Measurements from ENCODE around the gene TMPO. TPM values are rescaled to one million over a fixed set of nuclear protein-coding genes. Genes with fewer than 3 reads are reported as not detected.
"Not testable (repeated sequence)": the region's sequence is repeated elsewhere in the genome, so short reads cannot be mapped to it uniquely, and the experiment has no call there.

Gene TMPO
- total RNA-seq, 4 donors from 2014 or later = 53.9 to 87.7 (median 70.2) TPM

DNA sequence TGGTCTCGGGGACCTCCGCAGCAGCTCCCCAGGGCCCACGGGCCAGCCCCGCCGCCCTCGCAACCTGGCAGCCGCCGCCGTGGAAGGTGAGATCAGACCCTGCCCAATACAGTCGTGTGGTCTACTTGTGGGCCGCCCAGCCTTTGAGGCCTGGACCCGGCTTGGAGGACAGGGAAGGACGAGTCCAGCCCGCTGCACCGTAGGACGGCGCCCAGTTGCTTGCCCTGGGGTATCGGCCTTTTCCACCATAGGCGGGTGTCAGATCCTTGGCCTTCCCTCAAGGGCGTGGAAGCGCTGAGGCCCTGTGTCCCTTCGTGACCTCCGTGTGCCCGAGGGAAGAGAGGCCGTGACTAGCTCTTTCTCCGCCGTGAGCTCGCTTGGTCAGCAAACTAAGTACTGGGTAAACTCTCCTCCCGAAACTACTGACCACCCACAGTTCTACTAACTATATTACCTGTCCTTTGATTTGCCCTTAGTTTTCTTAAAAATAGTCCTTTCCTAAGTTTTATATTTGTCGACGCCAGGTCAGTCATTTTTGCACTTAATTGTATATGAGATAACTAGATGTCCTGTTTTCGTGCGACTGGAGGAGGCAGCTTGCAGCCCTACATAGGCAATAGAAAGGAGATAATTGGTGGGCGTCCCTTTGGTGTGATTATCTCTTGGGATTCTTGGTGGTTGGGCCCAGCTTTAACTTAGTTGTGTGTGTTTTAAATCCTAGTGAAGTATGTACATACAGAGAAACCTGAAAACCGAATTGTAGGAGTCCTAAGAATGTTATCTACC, 78.9 kb downstream of the TMPO start:
- H3K27ac ChIP-seq = peak overlapping the region; percentile 97 to 98 (median 98)
- TF ChIP-seq EP300 (IDR thresholded peaks at IDR 0.05) (no peak), POLR2A (IDR thresholded peaks at IDR 0.05) (no peak)
- TF ChIP-seq, protein P1, sequence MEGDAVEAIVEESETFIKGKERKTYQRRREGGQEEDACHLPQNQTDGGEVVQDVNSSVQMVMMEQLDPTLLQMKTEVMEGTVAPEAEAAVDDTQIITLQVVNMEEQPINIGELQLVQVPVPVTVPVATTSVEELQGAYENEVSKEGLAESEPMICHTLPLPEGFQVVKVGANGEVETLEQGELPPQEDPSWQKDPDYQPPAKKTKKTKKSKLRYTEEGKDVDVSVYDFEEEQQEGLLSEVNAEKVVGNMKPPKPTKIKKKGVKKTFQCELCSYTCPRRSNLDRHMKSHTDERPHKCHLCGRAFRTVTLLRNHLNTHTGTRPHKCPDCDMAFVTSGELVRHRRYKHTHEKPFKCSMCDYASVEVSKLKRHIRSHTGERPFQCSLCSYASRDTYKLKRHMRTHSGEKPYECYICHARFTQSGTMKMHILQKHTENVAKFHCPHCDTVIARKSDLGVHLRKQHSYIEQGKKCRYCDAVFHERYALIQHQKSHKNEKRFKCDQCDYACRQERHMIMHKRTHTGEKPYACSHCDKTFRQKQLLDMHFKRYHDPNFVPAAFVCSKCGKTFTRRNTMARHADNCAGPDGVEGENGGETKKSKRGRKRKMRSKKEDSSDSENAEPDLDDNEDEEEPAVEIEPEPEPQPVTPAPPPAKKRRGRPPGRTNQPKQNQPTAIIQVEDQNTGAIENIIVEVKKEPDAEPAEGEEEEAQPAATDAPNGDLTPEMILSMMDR (IDR thresholded peaks at IDR 0.05) = no peak
- H3K36me3 ChIP-seq = peaks cover 0 to 21% (median 6%) of the 10 kb centered on the region in 3 donors
- DNase-seq (ENCODE audit: low spot score in 2 of 2) = peak in 1 of 2 donors; percentile 43
- no peaks in the 10 kb centered on the region for H3K9me3 ChIP-seq
- H3K27me3 ChIP-seq = no peaks in the 10 kb centered on the region
- H3K4me1 ChIP-seq = peaks cover 4 to 23% (median 13%) of the 10 kb centered on the region in 4 donors
- H3K4me3 ChIP-seq = peak overlapping the region; percentile 83 to 97 (median 96)
- WGBS, 2 donors = 0 to 1% methylated on average over 28 to 34 of the region's 35 CpGs

DNA sequence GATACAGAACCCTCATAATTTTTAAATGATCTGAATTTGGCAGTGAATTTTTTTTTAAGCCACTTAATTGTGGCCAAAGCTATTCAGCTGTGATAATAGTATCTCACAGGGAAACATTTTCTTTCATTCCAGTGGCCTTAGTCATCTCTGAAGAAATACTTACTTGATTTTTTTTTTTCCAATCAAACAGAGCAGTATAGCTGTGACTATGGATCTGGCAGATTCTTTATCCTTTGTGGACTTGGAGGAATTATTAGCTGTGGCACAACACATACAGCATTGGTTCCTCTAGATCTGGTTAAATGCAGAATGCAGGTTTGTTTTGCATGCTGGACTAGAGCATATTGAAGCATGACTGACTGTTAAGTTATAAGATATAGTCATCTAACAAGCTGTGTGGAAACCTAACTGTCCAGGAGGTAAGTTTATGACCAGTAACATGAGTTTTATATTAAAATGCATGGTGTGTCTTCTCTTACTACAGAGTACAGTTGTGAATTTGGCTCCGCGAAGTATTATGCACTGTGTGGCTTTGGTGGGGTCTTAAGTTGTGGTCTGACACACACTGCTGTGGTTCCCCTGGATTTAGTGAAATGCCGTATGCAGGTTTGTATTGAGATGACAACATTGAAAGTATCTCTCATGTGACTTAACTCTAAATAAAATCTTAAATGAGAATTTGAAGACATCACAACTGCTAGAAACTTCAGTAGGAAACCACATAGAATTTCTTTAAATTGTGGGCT, 80.0 kb downstream of the TMPO start:
- peak overlapping the region; percentile 83 to 97 (median 96) for H3K4me3 ChIP-seq
- H3K27me3 ChIP-seq = no peaks in the 10 kb centered on the region
- TF ChIP-seq, protein P1 (IDR thresholded peaks at IDR 0.05) = no peak
- no peak for TF ChIP-seq POLR2A (IDR thresholded peaks at IDR 0.05)
- WGBS, 2 donors = 53 to 59% methylated on average over 3 of the region's 3 CpGs
- H3K4me1 ChIP-seq = peaks cover 4 to 23% (median 13%) of the 10 kb centered on the region in 4 donors
- H3K9me3 ChIP-seq = no peaks in the 10 kb centered on the region
- no peak for DNase-seq (ENCODE audit: low spot score in 2 of 2)
- H3K27ac ChIP-seq = peak overlapping the region in 2 of 4 donors; percentile 97 to 98
- H3K36me3 ChIP-seq = peaks cover 0 to 33% (median 10%) of the 10 kb centered on the region in 3 donors

DNA sequence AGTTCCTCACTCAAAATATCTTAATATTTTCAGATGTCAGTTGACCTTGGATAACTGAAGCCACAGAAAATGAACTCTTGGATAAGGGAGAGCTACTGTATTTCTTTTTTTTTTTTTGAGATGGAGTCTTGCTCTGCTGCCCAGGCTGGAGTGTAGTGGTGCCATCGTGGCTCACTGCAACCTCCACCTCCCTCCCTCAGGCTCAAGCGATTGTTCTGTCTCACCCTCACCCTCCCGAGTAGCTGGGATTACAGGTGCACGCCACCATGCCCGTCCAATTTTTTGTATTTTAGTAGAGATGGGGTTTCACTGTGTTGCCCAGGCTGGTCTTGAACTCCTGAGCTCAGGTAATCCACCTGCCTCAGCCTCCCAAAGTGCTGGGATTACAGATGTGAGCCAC, 81.9 kb downstream of the TMPO start:
- not testable (repeated sequence) for H3K9me3 ChIP-seq; DNase-seq (ENCODE audit: low spot score in 2 of 2); H3K27me3 ChIP-seq; H3K4me3 ChIP-seq; H3K27ac ChIP-seq
- Histone ChIP-seq H3K36me3 (peaks cover 0 to 52% (median 27%) of the 10 kb centered on the region in 3 donors), H3K4me1 (peaks cover 4 to 23% (median 13%) of the 10 kb centered on the region in 4 donors)
- 86 to 91% methylated on average over 5 of the region's 5 CpGs for WGBS, 2 donors

Small RNAs within 50 kb of the gene (small RNA-seq; reads per million reads assigned to genes)
- 8.5 reads per million, percentile 89 among the genes with 10 or more reads in this experiment for gene SNORA53

Other genes starting within 250 kb of the TMPO start
- gene SLC25A3, start 78.1 kb downstream of the TMPO start, total RNA-seq = 100 to 1,000 TPM; 271 to 309 (median 298) TPM
- 10 to 100 TPM in 3 of 4 donors, 1 to 10 TPM in 1; 8.7 to 17.7 (median 11.7) TPM for gene IKBIP, start 129.2 kb downstream of the TMPO start, total RNA-seq
- 10 to 100 TPM; 12.1 to 18.1 (median 15.5) TPM for gene APAF1, start 129.7 kb downstream of the TMPO start, total RNA-seq

All from tibial nerve (tissue), 4 donors.